ENCODE results near the gene ZFHX3.
"Not testable (repeated sequence)": the region's sequence is repeated elsewhere in the genome, so short reads cannot be mapped to it uniquely, and the experiment has no call there.

The ZFHX3 gene, protein sequence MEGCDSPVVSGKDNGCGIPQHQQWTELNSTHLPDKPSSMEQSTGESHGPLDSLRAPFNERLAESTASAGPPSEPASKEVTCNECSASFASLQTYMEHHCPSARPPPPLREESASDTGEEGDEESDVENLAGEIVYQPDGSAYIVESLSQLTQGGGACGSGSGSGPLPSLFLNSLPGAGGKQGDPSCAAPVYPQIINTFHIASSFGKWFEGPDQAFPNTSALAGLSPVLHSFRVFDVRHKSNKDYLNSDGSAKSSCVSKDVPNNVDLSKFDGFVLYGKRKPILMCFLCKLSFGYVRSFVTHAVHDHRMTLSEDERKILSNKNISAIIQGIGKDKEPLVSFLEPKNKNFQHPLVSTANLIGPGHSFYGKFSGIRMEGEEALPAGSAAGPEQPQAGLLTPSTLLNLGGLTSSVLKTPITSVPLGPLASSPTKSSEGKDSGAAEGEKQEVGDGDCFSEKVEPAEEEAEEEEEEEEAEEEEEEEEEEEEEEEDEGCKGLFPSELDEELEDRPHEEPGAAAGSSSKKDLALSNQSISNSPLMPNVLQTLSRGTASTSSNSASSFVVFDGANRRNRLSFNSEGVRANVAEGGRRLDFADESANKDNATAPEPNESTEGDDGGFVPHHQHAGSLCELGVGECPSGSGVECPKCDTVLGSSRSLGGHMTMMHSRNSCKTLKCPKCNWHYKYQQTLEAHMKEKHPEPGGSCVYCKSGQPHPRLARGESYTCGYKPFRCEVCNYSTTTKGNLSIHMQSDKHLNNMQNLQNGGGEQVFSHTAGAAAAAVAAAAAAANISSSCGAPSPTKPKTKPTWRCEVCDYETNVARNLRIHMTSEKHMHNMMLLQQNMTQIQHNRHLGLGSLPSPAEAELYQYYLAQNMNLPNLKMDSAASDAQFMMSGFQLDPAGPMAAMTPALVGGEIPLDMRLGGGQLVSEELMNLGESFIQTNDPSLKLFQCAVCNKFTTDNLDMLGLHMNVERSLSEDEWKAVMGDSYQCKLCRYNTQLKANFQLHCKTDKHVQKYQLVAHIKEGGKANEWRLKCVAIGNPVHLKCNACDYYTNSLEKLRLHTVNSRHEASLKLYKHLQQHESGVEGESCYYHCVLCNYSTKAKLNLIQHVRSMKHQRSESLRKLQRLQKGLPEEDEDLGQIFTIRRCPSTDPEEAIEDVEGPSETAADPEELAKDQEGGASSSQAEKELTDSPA (N-terminal part only)

GRCh38 chr16:73047536-73048291 lies at the start of gene ZFHX3:
ZFHX3 (minus strand) TSS chr16:73048128; CDS start chr16:72960145, 87,983 bp downstream.
- DNase-seq: no peak

GRCh38 chr16:73096510-73096909 lies 48.6 kb upstream of the ZFHX3 start:
- DNase-seq: no peak

DNA sequence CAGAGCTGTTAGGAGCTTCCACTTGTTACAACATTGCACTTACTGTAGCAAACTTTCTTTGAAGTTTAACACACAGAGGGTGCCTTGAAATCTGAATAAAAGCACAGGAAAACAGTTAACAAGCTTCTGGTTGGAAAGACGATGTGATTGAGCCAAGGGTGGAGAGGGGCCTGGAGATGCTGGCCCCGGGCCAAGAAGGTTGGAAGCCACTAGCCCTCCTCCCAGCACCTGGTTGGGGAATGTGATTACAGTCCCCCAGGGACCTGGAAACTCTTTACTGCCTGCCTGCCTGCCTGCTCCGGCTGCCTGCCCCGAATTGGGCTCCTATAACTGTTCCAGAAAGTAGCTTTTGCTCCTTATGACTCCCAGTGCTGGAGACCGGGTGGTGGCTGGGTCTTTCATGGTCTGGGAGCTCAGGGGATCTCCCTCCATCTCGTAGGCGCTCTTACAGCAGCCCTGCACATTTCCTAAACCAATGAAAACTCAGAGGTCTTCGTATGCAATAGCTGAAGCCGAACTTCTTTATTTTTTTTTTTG lies 48.0 kb upstream of the ZFHX3 start:
- no peak for DNase-seq

DNA sequence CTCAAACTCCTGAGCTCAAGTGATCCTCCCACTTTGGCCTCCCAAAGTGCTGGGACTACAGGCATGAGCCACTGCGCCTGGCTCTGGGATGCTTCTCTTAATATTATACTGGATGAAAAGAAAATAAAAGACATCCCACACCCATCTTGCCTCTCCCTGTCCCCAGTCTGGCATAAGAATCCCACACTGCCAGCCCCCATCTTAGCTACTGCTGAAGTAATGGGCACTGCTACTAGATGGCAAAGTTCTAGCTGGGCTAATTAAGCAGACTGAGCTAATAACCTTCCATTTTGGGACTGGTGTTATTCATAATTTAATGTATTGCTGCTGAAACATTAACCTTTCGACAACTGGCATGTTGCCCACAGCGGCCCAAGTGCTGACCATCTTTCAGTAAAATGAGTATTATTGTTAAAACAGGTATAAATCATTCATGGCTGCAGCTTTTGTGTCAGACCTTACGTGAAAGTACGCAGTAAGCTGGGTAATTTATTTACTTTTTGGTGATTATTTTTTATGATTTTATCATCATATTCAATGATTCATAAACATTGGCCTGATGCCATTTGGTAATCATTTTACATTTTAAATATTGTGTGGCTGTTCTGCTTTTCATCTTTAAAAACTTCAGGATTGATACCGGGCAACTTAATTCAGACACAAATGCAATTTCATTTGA lies 47.4 kb upstream of the ZFHX3 start:
- DNase-seq: no peak

- no peak for DNase-seq
Observed at GRCh38 chr16:73094371-73094770, 46.4 kb upstream of the ZFHX3 start.

DNA sequence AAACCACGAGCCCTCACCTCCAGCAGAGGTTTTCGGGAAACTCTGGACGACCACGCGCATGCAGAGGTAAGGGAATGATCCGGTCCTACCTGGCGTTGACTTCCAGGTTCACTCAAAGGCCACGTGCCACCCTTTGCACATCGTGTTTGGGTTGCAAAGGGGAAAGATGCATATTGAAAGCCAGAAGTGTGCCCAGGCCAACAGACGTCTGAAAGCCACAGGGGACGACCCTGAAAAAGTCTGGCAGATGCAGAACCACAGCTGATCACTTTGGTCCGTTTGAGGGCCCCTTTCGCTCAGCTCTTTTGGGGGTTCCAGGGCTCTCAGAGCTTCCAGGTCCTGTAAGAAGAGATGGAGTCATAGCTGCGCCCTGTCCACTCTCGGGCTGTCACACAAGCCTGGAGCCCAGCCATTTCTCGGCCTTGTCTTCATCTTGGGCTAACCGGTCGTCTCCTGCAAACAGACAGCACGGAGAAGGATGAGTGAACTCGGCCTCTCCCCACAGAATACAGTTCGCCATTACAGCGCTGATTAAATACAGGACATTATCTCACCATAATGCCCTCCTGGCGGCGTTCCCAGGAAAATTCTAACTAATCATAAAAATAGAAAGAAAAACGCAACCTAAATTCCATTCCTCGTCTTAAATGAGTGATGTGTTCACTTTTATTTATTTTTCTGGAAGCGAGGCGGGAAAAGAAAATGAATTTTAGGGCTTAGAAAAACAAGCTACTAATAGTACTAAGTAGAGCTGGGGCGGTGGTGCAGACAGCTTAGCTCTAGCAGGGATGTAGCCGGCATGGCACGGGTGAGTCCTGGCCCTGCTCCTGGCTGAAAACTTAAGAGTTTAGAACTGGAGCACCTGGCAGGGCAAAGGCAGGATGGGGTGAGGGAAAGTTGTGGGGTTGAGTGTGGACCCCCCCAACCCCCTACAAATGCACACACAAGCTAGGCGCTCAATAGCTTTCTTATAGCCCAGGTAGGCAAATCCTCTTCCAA lies 45.5 kb upstream of the ZFHX3 start:
- no peak for DNase-seq

DNA sequence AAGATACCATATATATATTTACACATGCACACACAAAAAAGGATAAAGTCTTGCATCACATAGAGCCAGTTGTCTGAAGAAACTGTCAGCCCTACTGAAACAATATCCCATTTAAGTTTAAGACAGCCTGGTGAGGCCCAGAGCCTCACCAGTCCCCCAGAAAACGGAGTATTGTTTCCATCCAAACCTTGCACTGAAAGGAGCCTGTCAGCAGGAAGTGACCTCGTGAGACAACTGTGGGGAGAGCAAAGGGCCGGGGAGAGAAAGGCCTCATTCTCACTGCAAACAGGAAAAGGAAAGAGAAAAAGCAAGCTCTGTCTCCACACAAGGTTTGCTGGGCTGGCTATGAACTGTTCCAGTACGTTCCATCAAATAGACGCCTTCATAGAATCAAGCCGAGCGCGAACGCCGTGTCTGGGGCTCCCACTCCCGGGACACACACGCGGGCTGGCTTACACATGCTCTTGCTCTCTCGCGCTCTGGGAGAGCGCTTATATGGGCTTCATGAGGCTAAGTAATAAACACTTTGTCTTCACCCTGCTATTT lies 44.4 kb upstream of the ZFHX3 start:
- no peak for DNase-seq

DNA sequence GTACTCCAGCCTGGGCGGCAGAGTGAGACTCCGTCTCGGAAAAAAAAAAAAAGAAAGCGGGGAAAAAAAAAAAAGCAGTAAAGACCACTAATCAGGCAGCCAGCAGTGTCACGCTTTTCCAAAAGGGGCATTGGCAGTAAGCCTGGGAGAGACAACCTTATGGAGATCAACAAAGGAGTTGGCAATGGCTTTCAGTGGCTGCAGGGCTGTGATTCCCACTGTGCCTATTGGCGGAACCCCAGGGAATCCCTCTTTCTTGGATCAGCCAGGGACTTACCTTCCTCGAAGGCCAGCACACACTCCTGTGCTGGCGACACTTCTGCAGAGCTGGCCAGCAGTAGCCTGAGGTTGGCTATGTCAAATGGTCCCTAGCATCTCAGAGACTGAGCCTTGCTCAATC lies 43.2 kb upstream of the ZFHX3 start:
- no peak for DNase-seq

DNA sequence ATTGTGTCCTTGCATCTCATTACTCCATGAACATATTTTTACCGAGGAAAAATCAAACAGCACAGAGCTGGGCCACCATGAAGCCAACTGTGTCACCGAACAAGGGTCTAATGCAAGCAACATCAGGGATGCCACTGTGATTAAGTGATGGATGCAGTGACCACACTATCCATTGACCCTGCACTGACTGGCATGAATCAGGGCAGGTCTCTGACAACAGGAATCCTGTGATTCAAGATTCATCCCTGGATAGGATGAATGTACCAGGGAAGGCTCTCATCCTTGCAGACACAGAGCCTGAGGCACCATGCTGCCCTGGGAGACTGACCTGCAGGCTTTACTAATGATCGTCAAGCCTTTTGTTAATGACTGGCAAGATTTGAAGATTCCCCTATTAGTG lies 41.5 kb upstream of the ZFHX3 start:
- DNase-seq: no peak

GRCh38 chr16:73086108-73086507 lies 38.2 kb upstream of the ZFHX3 start:
- peak; percentile 78 for DNase-seq

DNA sequence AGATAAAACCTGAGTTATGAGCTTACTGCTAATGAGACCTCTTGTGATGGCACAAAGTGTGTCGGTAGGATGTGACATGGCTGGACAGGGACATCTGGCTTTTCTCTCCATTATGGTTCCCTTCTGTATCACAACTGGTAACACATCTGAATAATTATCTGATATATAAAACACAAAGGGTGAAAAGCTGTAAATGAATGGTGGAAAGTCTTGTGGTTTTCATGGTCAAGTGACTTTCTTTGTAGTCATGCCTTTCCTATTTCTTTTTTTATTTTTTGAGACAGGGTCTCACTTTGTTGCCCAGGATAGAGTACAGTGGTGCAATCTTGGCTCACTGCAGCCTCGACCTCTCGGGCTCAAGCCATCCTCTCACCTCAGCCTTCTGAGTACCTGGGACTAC lies 35.3 kb upstream of the ZFHX3 start:
- no peak for DNase-seq

DNA sequence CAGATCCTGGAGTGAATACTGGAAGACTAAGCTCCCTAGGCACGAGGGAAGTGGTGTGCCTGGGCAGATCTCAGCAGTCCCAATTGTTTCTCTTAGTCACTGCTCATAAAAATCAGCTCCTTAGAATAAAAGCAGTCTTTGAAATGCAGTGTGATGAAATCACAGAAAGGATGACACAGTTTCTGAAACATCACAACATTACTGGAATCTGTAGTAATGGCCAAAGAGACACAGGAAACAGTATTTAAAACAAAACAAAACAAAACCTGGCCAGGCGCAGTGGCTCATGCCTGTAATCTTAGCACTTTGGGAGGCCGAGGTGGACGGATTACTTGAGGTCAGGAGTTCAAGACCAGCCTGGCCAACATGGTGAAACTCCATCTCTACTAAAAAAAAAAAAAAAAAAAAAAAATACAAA lies 34.7 kb upstream of the ZFHX3 start:
- peak; percentile 16 for DNase-seq

DNA sequence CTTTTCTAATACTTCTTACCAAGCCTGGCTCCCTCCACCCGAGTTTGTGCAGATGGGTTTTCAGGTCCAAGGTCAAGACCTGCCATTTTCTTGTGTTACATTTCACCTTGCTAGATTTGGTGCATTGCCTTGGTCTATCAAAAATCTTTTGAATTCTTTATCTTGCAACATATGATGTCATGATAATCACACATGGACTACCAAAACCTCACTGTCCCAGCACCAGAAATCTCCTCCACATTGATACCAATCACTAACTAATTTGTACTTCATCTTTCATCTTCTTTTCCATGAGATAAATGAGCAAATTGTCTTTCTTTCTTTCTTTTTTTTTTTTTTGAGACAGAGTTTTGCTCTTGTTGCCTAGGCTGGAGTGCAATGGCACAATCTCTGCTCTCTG lies 33.0 kb upstream of the ZFHX3 start:
- no peak for DNase-seq

GRCh38 chr16:73076324-73076810 lies 28.4 kb upstream of the ZFHX3 start:
- DNase-seq: no peak

- DNase-seq: no peak
Observed at GRCh38 chr16:73074382-73074781, 26.5 kb upstream of the ZFHX3 start.

DNA sequence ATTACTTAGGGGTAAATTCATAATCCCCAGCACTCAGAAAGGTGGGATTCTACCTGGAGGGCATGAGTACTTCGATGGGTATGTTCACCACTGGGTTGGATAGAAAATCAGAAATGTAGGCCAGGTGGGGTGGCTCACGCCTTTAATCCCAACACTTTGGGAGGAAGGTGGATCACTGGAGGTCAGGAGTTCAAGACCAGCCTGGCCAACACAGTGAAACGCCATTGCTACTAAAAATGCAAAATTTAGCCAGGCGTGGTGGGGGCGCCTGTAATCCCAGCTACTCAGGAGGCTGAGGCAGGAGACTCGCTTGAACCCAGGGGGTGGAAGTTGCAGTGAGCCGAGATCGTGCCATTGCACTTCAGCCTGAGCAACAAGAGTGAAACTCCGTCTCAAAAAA lies 24.1 kb upstream of the ZFHX3 start:
- not testable (repeated sequence) for DNase-seq

DNA sequence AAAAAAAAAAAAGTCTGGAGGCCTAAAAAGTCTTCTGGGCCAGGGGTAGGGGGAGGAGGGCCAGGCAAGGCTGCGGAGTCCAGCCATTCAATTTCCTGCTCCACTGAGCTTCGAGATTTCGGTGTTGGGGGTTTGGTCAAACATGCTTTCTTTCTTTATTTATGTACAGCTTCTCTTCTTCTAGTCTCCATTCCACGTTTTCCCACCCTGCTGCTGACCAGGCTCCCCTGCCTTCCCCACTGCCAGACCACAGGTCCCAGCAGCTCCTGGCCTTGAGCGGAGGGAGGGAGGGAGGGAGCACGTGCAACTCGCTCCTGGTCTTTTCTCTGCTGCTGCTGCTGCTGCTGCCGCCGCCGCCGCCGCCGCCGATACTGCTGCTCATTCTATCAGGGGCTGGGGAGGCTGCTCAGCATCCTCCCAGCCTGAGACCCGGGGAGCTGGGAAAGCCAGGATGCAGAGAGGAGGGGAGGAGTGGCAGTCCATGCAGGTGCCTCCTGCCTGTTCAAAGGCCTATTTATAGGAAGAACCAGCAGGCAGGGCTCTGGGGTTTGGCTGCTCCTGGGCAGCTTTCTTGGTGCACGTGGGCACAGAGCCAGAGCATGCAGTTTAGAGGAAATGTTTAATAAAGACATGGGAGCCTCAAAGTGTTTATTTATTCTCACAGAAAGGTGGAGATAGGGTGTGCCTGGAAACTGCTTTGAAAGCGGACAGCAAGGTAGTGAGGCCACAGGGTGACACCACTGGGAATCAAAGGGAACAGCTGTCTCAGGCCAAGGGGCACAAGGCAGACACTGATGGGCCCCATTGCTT lies 23.4 kb upstream of the ZFHX3 start:
- DNase-seq: no peak

DNA sequence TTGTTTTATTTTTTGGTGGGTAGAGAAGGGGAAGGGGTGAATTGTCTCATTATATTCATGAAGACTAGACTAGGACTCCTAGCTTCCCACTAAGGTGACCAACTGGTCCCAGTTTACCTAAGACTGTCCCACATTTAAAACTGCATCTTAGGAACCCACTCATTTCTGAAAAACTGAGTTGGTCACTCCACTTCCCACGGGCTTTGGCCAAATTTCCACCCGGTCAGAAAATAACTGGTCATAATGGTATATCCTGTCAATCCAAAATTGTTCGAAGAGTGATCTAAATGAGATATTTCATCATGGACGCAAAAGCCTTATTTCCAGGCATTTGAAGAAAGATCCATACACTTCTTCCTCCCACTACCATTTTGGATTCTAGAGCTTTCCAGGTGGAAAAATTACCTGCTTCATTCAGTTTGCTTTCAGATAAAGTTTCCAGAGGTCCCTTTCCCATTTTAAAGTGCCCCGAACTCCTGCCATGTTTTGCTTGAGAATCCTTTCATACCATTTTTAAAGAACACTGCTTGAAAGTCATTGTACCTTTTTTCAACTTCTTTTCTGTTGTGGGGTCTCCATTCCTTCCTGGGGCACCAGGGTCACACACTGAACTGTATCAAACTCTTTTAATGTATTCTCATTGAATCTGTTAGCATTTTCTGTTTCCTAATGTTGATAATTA lies 21.8 kb upstream of the ZFHX3 start:
- no peak for DNase-seq

All from MV-4-11 (cell line).